Pulmonary artery endothelial cell (primary cell): ENCODE measurements around the gene TRAPPC12. TPM values are rescaled to one million over a fixed set of nuclear protein-coding genes. Genes with fewer than 3 reads are reported as not detected.

Source experiments
- DNase-seq: peaks from one replicate; pipeline ENCODE4 v3.0.0-alpha.2; 2011; ENCODE audit warnings: low read depth, low spot score
- total RNA-seq: library from RNA; depleted of rRNA; stranded (reverse); fragments of >200 nt; gene quantifications from 2 replicates; pipeline ENCODE4 v1.2.3, GENCODE V29; 2014

TRAPPC12 gene
- total RNA-seq, 1 donor from 2014 or later, result 51.0 TPM

GRCh38 chr2:3468296-3468988, 88.9 kb downstream of the TRAPPC12 start:
- no peak for DNase-seq

DNA sequence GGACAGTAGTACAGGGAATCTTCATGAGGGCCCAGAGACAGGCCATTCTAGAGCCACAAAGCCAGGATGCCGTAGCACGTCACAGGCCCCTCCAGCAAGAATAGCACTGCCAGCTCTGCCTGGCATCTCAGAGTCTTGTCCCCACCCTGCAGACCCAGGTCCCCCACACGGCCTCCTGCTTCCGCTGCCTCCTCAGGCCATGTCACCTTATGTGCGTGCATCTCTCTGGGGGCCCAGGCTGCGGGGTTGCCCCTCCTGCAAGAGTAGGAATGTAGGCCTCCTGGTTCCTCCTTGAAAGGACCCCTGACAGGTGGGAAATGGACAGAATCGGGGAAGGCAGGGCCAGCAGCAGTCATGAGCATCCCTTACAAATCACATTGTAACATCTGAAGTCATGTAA, 90.0 kb downstream of the TRAPPC12 start:
- no peak for DNase-seq

DNA sequence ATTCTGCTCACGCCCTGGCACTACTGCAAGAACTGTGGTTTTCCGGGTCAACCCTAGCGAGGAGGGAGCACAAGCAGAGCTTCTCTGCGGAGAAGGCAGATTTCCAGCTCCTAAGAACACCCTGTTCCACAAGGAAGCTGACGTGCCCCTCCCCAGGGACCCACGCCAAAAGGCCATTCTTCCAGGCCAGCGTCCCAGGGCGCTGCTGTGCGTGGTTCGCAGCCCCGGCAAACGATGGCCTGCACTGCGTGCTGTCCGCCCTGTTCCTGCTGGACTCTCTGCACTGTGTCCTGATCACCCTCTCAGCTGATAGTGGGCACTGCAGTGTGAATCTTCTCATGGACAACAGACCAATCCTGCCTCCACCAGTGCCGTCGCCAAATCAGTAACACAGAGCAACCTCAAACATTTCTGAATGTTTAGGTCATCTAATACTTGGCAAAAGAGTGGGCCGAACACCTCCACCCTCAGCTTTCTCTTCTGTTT, 90.7 kb downstream of the TRAPPC12 start:
- no peak for DNase-seq

- no peak for DNase-seq
These were observed 91.6 kb downstream of the TRAPPC12 start for GRCh38 chr2:3470856-3471737.

- DNase-seq, result no peak
These were observed 92.8 kb downstream of the TRAPPC12 start for GRCh38 chr2:3472296-3472695.

GRCh38 chr2:3472966-3473365, 93.5 kb downstream of the TRAPPC12 start:
- no peak for DNase-seq

GRCh38 chr2:3475771-3476170, 96.3 kb downstream of the TRAPPC12 start:
- DNase-seq, result no peak

DNA sequence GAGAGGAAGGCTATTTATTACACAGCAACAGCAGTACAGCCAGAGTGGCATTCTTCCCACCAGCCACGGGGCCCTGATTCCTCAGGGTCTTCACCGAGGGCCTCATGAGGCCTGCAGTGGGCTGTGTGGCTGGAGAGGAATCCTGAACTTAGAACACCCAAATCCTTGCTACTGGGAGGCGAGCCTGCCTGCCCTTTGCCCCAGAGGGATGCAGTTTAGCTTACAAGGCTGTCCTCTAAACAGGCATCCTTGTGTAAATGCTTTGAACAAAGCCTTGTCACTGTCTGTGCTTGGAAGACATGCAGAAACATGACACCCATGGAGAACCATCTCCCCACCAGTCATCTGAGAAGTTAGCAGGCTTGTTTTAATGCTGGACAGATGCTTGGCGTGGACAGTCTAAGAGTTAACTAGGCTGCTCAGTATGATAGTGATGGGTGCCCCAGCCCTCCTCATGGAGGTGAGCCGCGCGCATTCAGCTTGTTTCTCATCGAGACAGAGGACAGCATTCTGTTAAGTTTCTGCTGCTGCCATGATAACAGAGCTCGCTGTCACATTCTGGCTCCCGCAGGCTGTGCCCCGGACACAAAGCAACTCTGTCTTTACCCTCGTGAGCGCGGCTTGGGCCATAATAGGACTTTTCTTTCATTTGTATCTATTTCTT, 97.0 kb downstream of the TRAPPC12 start:
- no peak for DNase-seq

DNA sequence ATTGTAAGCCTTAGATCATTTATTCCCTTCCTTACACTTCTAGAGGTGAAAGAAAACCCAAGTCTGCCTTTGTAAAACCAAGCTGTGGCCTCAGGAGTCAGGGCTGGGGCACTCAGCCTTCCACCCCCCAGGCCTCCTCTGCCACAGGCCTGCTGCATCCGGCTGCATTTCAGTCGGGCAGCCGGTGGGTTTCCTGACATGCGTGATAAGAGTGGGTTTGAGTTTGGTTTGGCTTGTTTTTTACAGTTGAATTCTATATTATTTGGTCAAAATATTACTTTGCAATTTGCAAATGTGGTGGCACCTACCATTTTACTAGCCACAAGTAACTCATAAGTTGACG, 97.5 kb downstream of the TRAPPC12 start:
- DNase-seq, result no peak

GRCh38 chr2:3478846-3479385, 99.4 kb downstream of the TRAPPC12 start:
- DNase-seq, result no peak

GRCh38 chr2:3479430-3480320, 100.2 kb downstream of the TRAPPC12 start:
- DNase-seq, result no peak

- DNase-seq, result no peak
These were observed 101.0 kb downstream of the TRAPPC12 start for GRCh38 chr2:3480352-3481010.

GRCh38 chr2:3481011-3481400, 101.5 kb downstream of the TRAPPC12 start:
- DNase-seq, result no peak

- no peak for DNase-seq
These were observed 102.4 kb downstream of the TRAPPC12 start for GRCh38 chr2:3481736-3482362.

- DNase-seq, result no peak
These were observed 102.9 kb downstream of the TRAPPC12 start for GRCh38 chr2:3482363-3482821.

DNA sequence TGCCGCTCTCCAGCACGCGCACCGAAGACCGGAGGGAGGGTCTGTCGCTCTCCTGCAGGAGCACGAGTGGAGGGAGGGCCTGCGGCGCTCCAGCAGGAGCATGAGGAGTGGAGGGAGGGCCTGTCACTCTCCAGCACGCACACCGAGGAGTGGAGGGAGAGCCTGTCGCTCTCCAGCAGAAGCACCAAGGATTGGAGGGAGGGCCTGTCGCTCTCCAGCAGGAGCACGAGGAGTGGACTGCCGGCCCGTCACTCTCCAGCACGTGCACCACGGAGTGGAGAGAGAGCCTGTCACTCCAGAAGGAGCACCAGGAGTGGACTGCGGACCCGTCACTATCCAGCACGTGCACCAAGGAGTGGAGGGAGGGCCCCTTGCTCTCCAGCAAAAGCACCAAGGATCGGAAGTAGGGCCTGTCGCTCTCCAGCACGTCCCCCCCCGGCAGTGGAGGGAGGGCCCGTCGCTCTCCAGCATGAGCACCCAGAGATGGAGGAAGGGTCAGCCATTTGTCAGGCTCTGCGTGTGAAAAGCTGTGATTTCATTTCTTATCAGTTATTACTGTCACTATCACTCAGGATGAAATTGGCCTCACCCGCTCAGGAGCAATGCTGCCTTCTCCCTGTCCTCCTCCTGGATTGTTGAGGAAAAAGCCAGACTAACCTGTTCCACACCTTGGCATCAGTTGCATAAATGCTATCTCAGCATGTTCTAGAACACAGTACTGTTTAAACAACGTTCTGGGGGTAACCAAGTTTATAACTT, 103.9 kb downstream of the TRAPPC12 start:
- peak; percentile 70 for DNase-seq

- DNase-seq, result no peak
These were observed 104.8 kb downstream of the TRAPPC12 start for GRCh38 chr2:3483986-3484960.

DNA sequence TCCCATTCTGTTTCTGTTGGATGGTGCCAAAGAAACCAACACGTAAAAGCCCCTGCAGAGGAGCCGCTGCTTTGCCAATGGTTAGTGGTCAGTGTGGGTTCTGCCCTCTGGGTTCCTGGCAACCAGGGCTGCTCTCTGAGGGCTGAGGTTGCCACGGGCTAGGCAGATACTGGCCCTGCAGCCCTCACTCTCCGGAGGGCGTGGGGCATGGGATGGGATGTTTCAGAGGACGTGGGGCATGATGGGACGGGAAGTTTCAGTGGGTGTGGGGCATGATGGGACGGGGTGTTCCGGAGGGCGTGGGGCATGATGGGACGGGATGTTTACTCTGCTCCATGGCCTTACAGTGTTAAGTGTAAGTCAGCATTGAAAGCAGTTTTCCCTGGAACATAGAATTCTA, 105.7 kb downstream of the TRAPPC12 start:
- DNase-seq, result no peak
